GM12878 (cell line): ENCODE results near the gene ELMOD2. TPM values are rescaled to one million over a fixed set of nuclear protein-coding genes. Genes with fewer than 3 reads are reported as not detected.

Source experiments
- ATAC-seq: fragments of 200-7000 bp; cut with Tn5 transposase; 3 replicates; pipeline ENCODE4 v1.9.1; 2020; ENCODE audit warnings: mild to moderate bottlenecking, moderate library complexity
- Bru-seq: library from RNA; stranded (reverse); fragments of 400-500 nt; gene quantifications from one replicate; lab custom pipeline; 2021; lab: Mats Ljungman, UMichigan
- BruChase-seq, 2 experiments: library from RNA; stranded (reverse); fragments of 400-500 nt; gene quantifications; one replicate each; lab custom pipeline; 2021; lab: Mats Ljungman, UMichigan
- BruUV-seq: library from RNA; stranded (reverse); fragments of 400-500 nt; replicated peaks from 2 replicates; lab custom pipeline; 2021; lab: Mats Ljungman, UMichigan
- CTCF ChIA-PET: fragments of 300-600 bp; sonication (Branson Sonifier 250); formaldehyde crosslinking; extraction: SDS; loops from one replicate; lab custom pipeline; 2021; ENCODE audit warnings: inconsistent platforms; lab: Yijun Ruan, JAX
- POLR2A ChIA-PET: fragments of 350-600 bp; formaldehyde crosslinking; extraction: SDS; loops from one replicate; lab custom pipeline; 2021; ENCODE audit warnings: inconsistent platforms; lab: Charles Lee
- RAD21 ChIA-PET: fragments of 300-600 bp; sonication (Branson Sonifier 250); formaldehyde crosslinking; loops from one replicate; lab custom pipeline; 2023; ENCODE audit warnings: antibody characterized with exemption; ENCODE audit not compliant: unreplicated experiment; lab: Charles Lee
- SMC1A ChIA-PET: fragments of 300-600 bp; sonication (Branson Sonifier 250); formaldehyde crosslinking; loops from one replicate; lab custom pipeline; 2023; ENCODE audit not compliant: unreplicated experiment, uncharacterized antibody; lab: Charles Lee
- DNase-seq: peaks from one replicate; pipeline ENCODE4 v3.0.0-alpha.2; 2011; ENCODE audit warnings: low read depth, low spot score
- FAIRE-seq: peaks from 3 replicates; lab custom pipeline; 2011; peaks lifted over from hg19 to GRCh38; lab: Jason Lieb, UNC
- H2AFZ ChIP-seq: 2 replicates; pipeline ENCODE4 v1.6.0; 2011; ENCODE audit warnings: low read depth, low read length, control low read depth; ENCODE audit not compliant: control insufficient read depth
- H3K27ac ChIP-seq: 2 replicates; pipeline ENCODE4 v1.5.1; 2011; ENCODE audit warnings: control low read depth; ENCODE audit not compliant: control insufficient read depth, insufficient read depth
- H3K27me3 ChIP-seq, 2 experiments: replicated peaks in 1 of 2; 2 replicates each; pipeline versions ENCODE4 v1.6.0 to v1.6.1; 2011; ENCODE audit warnings: low read length in 1 of 2; ENCODE audit not compliant: control insufficient read depth in 2 of 2, insufficient read depth in 2 of 2
- H3K36me3 ChIP-seq, 2 experiments: 2 replicates each; pipeline ENCODE4 v1.5.1; 2011; ENCODE audit warnings: low read length in 1 of 2; ENCODE audit not compliant: control insufficient read depth in 2 of 2, insufficient read depth in 2 of 2
- H3K4me1 ChIP-seq: 2 replicates; pipeline ENCODE4 v1.6.1; 2011; ENCODE audit warnings: mild to moderate bottlenecking, low read length, moderate library complexity, mixed read lengths; ENCODE audit not compliant: control insufficient read depth, insufficient read depth
- H3K4me2 ChIP-seq: 2 replicates; pipeline ENCODE4 v1.6.0; 2011; ENCODE audit warnings: control low read depth; ENCODE audit not compliant: control insufficient read depth, insufficient read depth
- H3K4me3 ChIP-seq: fragments of 200-600 bp; sonication (generic); 2 replicates; pipeline ENCODE4 v1.5.1; 2016
- H3K79me2 ChIP-seq: 2 replicates; pipeline ENCODE4 v1.6.0; 2011; ENCODE audit warnings: low read length; ENCODE audit not compliant: control insufficient read depth, insufficient read depth
- H3K9ac ChIP-seq: 2 replicates; pipeline ENCODE4 v1.8.0; 2011; ENCODE audit warnings: low read length, control low read depth, mixed read lengths; ENCODE audit not compliant: control insufficient read depth, insufficient read depth
- H3K9me3 ChIP-seq: replicated peaks from 3 replicates; pipeline ENCODE4 v1.5.1; 2011; ENCODE audit warnings: mild to moderate bottlenecking, low read length; ENCODE audit not compliant: control insufficient read depth, insufficient read depth
- H4K20me1 ChIP-seq: 2 replicates; pipeline ENCODE4 v1.6.0; 2011; ENCODE audit not compliant: control insufficient read depth, insufficient read depth
- ATF3 ChIP-seq: IDR thresholded peaks from 2 replicates; pipeline ENCODE4 v1.6.1; 2011; ENCODE audit warnings: low read depth, mild to moderate bottlenecking, low read length, moderate library complexity, borderline replicate concordance; ENCODE audit errors: extremely low read depth
- BCLAF1 ChIP-seq: fragments of 450-650 bp; IDR thresholded peaks from 2 replicates; pipeline ENCODE4 v1.6.1; 2017; ENCODE audit warnings: antibody characterized with exemption, mild to moderate bottlenecking, moderate library complexity
- BMI1 ChIP-seq: fragments of 450-650 bp; IDR thresholded peaks from 2 replicates; pipeline ENCODE4 v1.6.1; 2016; ENCODE audit warnings: mild to moderate bottlenecking, moderate library complexity, borderline replicate concordance
- BRCA1 ChIP-seq: IDR thresholded peaks from 2 replicates; pipeline ENCODE4 v1.6.1; 2011; ENCODE audit warnings: low read depth, low read length, improper control_type of control experiment
- CREM ChIP-seq: IDR thresholded peaks from 2 replicates; pipeline ENCODE4 v1.6.1; 2014; ENCODE audit warnings: antibody characterized with exemption, low read depth
- MXI1 ChIP-seq: fragments of 150-350 bp; IDR thresholded peaks from 2 replicates; pipeline ENCODE4 v1.6.1; 2011; ENCODE audit warnings: low read depth, mild to moderate bottlenecking, inconsistent platforms, low read length, improper control_type of control experiment
- NFYB ChIP-seq: IDR thresholded peaks from 2 replicates; pipeline ENCODE4 v1.6.1; 2011; ENCODE audit warnings: low read depth, mild to moderate bottlenecking, low read length, improper control_type of control experiment, moderate library complexity; ENCODE audit not compliant: insufficient read depth
- PBX3 ChIP-seq: IDR thresholded peaks from 2 replicates; pipeline ENCODE4 v1.6.1; 2011; ENCODE audit warnings: mild to moderate bottlenecking, low read depth, low read length, moderate library complexity; ENCODE audit not compliant: insufficient replicate concordance
- POLR2AphosphoS5 ChIP-seq: IDR thresholded peaks from 2 replicates; pipeline ENCODE4 v1.6.1; 2011; ENCODE audit warnings: mild to moderate bottlenecking, low read length, inconsistent platforms
- TCF7 ChIP-seq: IDR thresholded peaks from 2 replicates; pipeline ENCODE4 v1.6.1; 2014; ENCODE audit warnings: antibody characterized with exemption, borderline replicate concordance
- WRNIP1 ChIP-seq: IDR thresholded peaks from 2 replicates; pipeline ENCODE4 v1.6.1; 2011; ENCODE audit warnings: low read depth, low read length, improper control_type of control experiment, borderline replicate concordance
- ZZZ3 ChIP-seq: IDR thresholded peaks from 2 replicates; pipeline ENCODE4 v1.6.1; 2011; ENCODE audit warnings: low read depth; ENCODE audit not compliant: control insufficient read depth, insufficient read length
- WGBS: methylation state at CpG from one replicate; pipeline ENCODE4 v1.1.6; 2016; ENCODE audit warnings: low lambda C conversion rate; ENCODE audit not compliant: insufficient replicate concordance, insufficient coverage; ENCODE audit errors: missing lambda C conversion rate; 5-methylcytosine and 5-hydroxymethylcytosine counted together
- in situ Hi-C: fragments of 300-500 bp; cut with MboI; formaldehyde crosslinking; loops from 9 replicates; pipeline ENCODE4 v1.14.3; 2018; ENCODE audit warnings: mixed read lengths
- intact Hi-C: fragments of 100-400 bp; cut with micrococcal nuclease; formaldehyde crosslinking; loops from one replicate; pipeline ENCODE4 v1.14.2; 2022; ENCODE audit not compliant: unreplicated experiment
- long read RNA-seq, 2 experiments: library from polyadenylated mRNA; unstranded; transcript quantifications; one replicate each; pipeline ENCODE4 v2.0.0, GENCODE V29; 2019 to 2020
- polyA minus RNA-seq, 3 experiments: library from RNA; depleted of rRNA, polyadenylated mRNA; stranded (reverse); fragments of >200 nt; gene quantifications; 2 replicates each; pipeline ENCODE4 v1.2.3, GENCODE V29; 2011
- polyA plus RNA-seq, 11 experiments: library from polyadenylated mRNA; depleted of rRNA in 4 of 11; unstranded in 6 of 11; stranded (reverse) in 5 of 11; fragments of >200 nt; fragmentation: Nextera tagmentation in 4 of 11; fragmentation: Illumina TruSeq in 1 of 11; extraction: Ambion mirVana in 4 of 11; extraction: Trizol in 1 of 11; gene quantifications; 1 replicate in 1 of 11; 2 replicates in 10 of 11; pipeline versions ENCODE4 v1.2.1 to v1.2.3, GENCODE V29; 2011 to 2016; ENCODE audit warnings: inconsistent platforms in 2 of 11, missing spikeins in 2 of 11, low read depth in 1 of 11
- total RNA-seq, 4 experiments: library from RNA; depleted of rRNA in 3 of 4; stranded (reverse); fragments of >200 nt in 3 of 4; fragmentation: Illumina TruSeq in 1 of 4; extraction: Trizol in 1 of 4; gene quantifications; 2 replicates each; pipeline versions ENCODE4 v1.2.1 to v1.2.3, GENCODE V29; 2013 to 2021

The ELMOD2 gene
- 57.2 and 64.3 TPM in 2 replicates for total RNA-seq (2013; cell fraction: nucleolus; rRNA removed)
- total RNA-seq (2014; rRNA removed): 9.8 and 15.0 TPM in 2 replicates
- 16.6 and 17.7 TPM in 2 replicates for total RNA-seq (2014; rRNA removed; fragmentation: Illumina TruSeq; extraction: Trizol)
- 14.4 and 15.0 TPM in 2 replicates for total RNA-seq (2021)
- polyA plus RNA-seq (2011; ENCODE audit: low read depth): 2.2 TPM
- 13.8 and 26.9 TPM in 2 replicates for polyA plus RNA-seq (2011; rRNA removed)
- 2.8 and 3.2 TPM in 2 replicates for polyA plus RNA-seq (2011; cell fraction: cytosol; rRNA removed)
- polyA plus RNA-seq (2011; cell fraction: nucleus; rRNA removed): 9.4 and 10.7 TPM in 2 replicates
- 4.9 and 5.7 TPM in 2 replicates for polyA plus RNA-seq (2012)
- polyA plus RNA-seq (2014; fragmentation: Illumina TruSeq; extraction: Trizol): 11.7 and 13.9 TPM in 2 replicates
- 1 to 10 TPM; 6.5 to 7.9 TPM for polyA plus RNA-seq (2014; fragmentation: Nextera tagmentation; extraction: Ambion mirVana)
- 10.4 and 12.4 TPM in 2 replicates for polyA plus RNA-seq (2014; rRNA removed)
- polyA plus RNA-seq (2016; fragmentation: Nextera tagmentation; extraction: Ambion mirVana): 10 to 100 TPM; 16.2 to 16.7 TPM
- 7.2 and 7.8 TPM in 2 replicates for polyA minus RNA-seq (2011; rRNA and poly(A)+ RNA removed)
- polyA minus RNA-seq (2011; cell fraction: cytosol; rRNA and poly(A)+ RNA removed): 2.7 and 6.8 TPM in 2 replicates
- 25.4 and 38.0 TPM in 2 replicates for polyA minus RNA-seq (2011; cell fraction: nucleus; rRNA and poly(A)+ RNA removed)
- percentile 79 among the genes with signal in this experiment for Bru-seq, nascent RNA
- BruChase-seq, experiment 1, labeled RNA remaining after a 6-hour chase: percentile 69 among the genes with signal in this experiment
- percentile 81 among the genes with signal in this experiment for BruChase-seq, experiment 2, labeled RNA remaining after a 2-hour chase
- long read RNA-seq, experiment 1, full-length matches to known transcripts: 2 of 2 reads
- long read RNA-seq, experiment 1, partial matches to known transcripts: 0 of 2 reads
- long read RNA-seq, experiment 1, other reads (novel, unspliced or antisense): 0 of 2 reads
- long read RNA-seq, experiment 2, full-length matches to known transcripts: 27 of 42 reads
- long read RNA-seq, experiment 2, partial matches to known transcripts: 4 of 42 reads
- long read RNA-seq, experiment 2, other reads (novel, unspliced or antisense): 11 of 42 reads

- CTCF ChIA-PET: interaction anchor here (0.7 to 3.7 kb wide), 21 partner anchors 8 to 327 kb away, joined by 3 to 23 read pairs (median 5); partner anchors contain the start of gene SCOC
- TF ChIP-seq ATF3: no peak
- TF ChIP-seq ZZZ3: no peak
- TF ChIP-seq CREM: no peak; the same call in 1 of the 2 replicates
- TF ChIP-seq WRNIP1: no peak
- no peak for TF ChIP-seq TCF7
- TF ChIP-seq BRCA1: no peak
- TF ChIP-seq MXI1: peak; percentile 96
- TF ChIP-seq BMI1: peak; percentile 97
- TF ChIP-seq PBX3: no peak
- TF ChIP-seq NFYB: peak; percentile 88
- TF ChIP-seq POLR2AphosphoS5: peak; percentile 92
- TF ChIP-seq BCLAF1: no peak
Measured at GRCh38 chr4:140523857-140524742, at the start of gene ELMOD2. TSS of gene ELMOD2 (plus strand) at chr4:140524168. CDS start at chr4:140525429, 1,261 bp downstream.

More at GRCh38 chr4:140523857-140524742, at the start of gene ELMOD2:
- ChIA-PET POLR2A (interaction anchor here (0.5 to 1.8 kb wide), 5 partner anchors 18 to 1508 kb away, joined by 3 to 11 read pairs (median 4); partner anchors contain the start of gene SCOC), RAD21 (interaction anchor here (0.6 to 1.8 kb wide), 10 partner anchors 14 to 363 kb away, joined by 3 to 12 read pairs (median 4); partner anchors contain the start of gene SCOC), SMC1A (interaction anchor here (1.0 to 2.2 kb wide), 9 partner anchors 9 to 155 kb away, joined by 3 to 11 read pairs (median 4); partner anchors contain the start of gene SCOC)
- BruUV-seq: TSS peak; percentile 69
- Histone ChIP-seq H3K27ac (peak within 1 kb of the TSS; percentile 75), H3K79me2 (peaks cover 9% of the 10 kb centered on the region), H4K20me1 (no peaks in the 10 kb centered on the region), H3K27me3 (no peaks in the 10 kb centered on the region), H2AFZ (peak within 1 kb of the TSS; percentile 93), H3K4me1 (no peaks in the 10 kb centered on the region), H3K9me3 (no peaks in the 10 kb centered on the region), H3K4me3 (peak within 1 kb of the TSS; percentile 87), H3K4me2 (peak within 1 kb of the TSS; percentile 80), H3K9ac (peak within 1 kb of the TSS; percentile 84), H3K36me3 (peaks cover 0 to 2% of the 10 kb centered on the region in 2 experiments; a peak in 1 of 4 replicates)
- WGBS: under 1% methylated on average over 73 of the region's 77 CpGs
- in situ Hi-C loops: loop anchor here (10.0 kb wide), 1 partner anchor 149 kb away; the partner anchor contains the start of gene SCOC
- FAIRE-seq (peak; percentile 96), ATAC-seq (peak; percentile 100), DNase-seq (peak; percentile 74)
- intact Hi-C loops: loop anchor here (1.0 kb wide), 3 partner anchors 86 to 327 kb away; partner anchors contain the start of gene SCOC
